ENCODE results near the gene ATP5MG. TPM values are rescaled to one million over a fixed set of nuclear protein-coding genes. Genes with fewer than 3 reads are reported as not detected.

Gene ATP5MG
- total and polyA plus RNA-seq, 2 donors from 2014 or later: 173 to 811 TPM

DNA sequence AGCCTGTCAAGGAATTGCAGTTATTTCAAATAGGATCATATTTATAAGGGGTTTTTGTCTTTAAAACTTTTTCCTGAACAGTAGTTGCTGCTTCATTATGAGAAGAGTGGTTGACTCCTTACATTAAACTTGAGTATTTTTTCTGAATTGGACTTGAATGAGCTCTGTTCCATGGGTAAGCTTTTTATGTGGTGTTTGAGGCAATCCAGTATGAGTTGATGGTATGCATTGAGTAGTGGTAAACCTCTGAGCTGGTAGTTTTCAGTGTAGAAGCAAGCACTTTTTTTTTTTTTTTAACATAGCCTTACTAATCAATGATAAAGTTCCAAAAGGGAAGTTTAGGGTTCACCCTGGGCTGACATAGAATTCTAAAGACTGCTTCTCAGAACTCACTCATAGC, 38.2 kb downstream of the ATP5MG start:
- TF ChIP-seq, protein P1, sequence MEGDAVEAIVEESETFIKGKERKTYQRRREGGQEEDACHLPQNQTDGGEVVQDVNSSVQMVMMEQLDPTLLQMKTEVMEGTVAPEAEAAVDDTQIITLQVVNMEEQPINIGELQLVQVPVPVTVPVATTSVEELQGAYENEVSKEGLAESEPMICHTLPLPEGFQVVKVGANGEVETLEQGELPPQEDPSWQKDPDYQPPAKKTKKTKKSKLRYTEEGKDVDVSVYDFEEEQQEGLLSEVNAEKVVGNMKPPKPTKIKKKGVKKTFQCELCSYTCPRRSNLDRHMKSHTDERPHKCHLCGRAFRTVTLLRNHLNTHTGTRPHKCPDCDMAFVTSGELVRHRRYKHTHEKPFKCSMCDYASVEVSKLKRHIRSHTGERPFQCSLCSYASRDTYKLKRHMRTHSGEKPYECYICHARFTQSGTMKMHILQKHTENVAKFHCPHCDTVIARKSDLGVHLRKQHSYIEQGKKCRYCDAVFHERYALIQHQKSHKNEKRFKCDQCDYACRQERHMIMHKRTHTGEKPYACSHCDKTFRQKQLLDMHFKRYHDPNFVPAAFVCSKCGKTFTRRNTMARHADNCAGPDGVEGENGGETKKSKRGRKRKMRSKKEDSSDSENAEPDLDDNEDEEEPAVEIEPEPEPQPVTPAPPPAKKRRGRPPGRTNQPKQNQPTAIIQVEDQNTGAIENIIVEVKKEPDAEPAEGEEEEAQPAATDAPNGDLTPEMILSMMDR (IDR thresholded peaks at IDR 0.05; ENCODE audit: borderline replicate concordance, extremely low read depth, insufficient read depth): no peak
- Histone ChIP-seq H3K27me3 (ENCODE audit: control insufficient read depth, insufficient read depth, low read length) (no peaks in the 10 kb centered on the region), H3K4me1 (ENCODE audit: control insufficient read depth in 2 of 3, insufficient read depth in 2 of 3, low read depth in 1 of 3, low read length in 3 of 3) (peaks cover 2 to 29% (median 22%) of the 10 kb centered on the region in 3 donors), H3K9me3 (ENCODE audit: control insufficient read depth in 2 of 3, insufficient read depth in 1 of 3, low read length in 3 of 3) (no peaks in the 10 kb centered on the region), H3K9ac (ENCODE audit: low read length in 3 of 3) (no peak overlapping the region), H3K36me3 (ENCODE audit: control insufficient read depth in 2 of 3, insufficient read depth in 3 of 3, low read length in 3 of 3) (no peaks in the 10 kb centered on the region), H3K4me3 (ENCODE audit: low read length in 3 of 3) (no peak overlapping the region), H3K27ac (ENCODE audit: low read depth in 2 of 2, low read length in 2 of 2) (no peak overlapping the region)
- intact Hi-C loops (cut with DNase I): no loop called here
- DNase-seq: no peak
- FAIRE-seq: no peak

GRCh38 chr11:118441770-118442275, 40.4 kb downstream of the ATP5MG start:
- TF ChIP-seq, protein P1 (IDR thresholded peaks at IDR 0.05; ENCODE audit: borderline replicate concordance, extremely low read depth, insufficient read depth): no peak
- intact Hi-C loops (cut with DNase I): no loop called here
- Histone ChIP-seq H3K9me3 (ENCODE audit: control insufficient read depth in 2 of 3, insufficient read depth in 1 of 3, low read length in 3 of 3) (no peaks in the 10 kb centered on the region), H3K9ac (ENCODE audit: low read length in 3 of 3) (peak overlapping the region in 1 of 3 donors; percentile 17), H3K27ac (ENCODE audit: low read depth in 2 of 2, low read length in 2 of 2) (no peak overlapping the region), H3K4me1 (ENCODE audit: control insufficient read depth in 2 of 3, insufficient read depth in 2 of 3, low read depth in 1 of 3, low read length in 3 of 3) (peaks cover 2 to 25% (median 20%) of the 10 kb centered on the region in 3 donors), H3K36me3 (ENCODE audit: control insufficient read depth in 2 of 3, insufficient read depth in 3 of 3, low read length in 3 of 3) (no peaks in the 10 kb centered on the region), H3K27me3 (ENCODE audit: control insufficient read depth, insufficient read depth, low read length) (no peaks in the 10 kb centered on the region), H3K4me3 (ENCODE audit: low read length in 3 of 3) (no peak overlapping the region)
- no peak for DNase-seq
- FAIRE-seq: no peak

DNA sequence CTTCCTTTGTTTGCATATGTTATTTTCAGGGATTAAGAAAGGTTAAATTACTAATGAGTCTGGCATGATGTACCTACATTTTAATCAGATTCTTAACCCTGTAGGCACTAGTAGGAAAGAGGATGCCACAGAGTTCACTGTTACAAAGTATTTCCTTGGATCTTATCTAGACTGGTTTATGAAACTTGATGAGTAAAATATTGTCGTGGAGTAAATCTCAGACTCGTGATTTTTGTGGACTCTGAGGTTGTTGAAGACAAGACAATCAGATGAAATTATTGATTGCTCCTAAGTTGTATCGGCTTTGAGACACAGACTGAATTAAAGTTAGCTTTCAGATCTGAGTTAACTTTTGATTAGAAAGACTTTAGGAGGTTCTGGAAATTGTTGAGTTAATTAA, 40.9 kb downstream of the ATP5MG start:
- Histone ChIP-seq H3K9me3 (ENCODE audit: control insufficient read depth in 2 of 3, insufficient read depth in 1 of 3, low read length in 3 of 3) (no peaks in the 10 kb centered on the region), H3K4me1 (ENCODE audit: control insufficient read depth in 2 of 3, insufficient read depth in 2 of 3, low read depth in 1 of 3, low read length in 3 of 3) (peaks cover 2 to 25% (median 20%) of the 10 kb centered on the region in 3 donors), H3K4me3 (ENCODE audit: low read length in 3 of 3) (no peak overlapping the region), H3K27ac (ENCODE audit: low read depth in 2 of 2, low read length in 2 of 2) (no peak overlapping the region), H3K27me3 (ENCODE audit: control insufficient read depth, insufficient read depth, low read length) (no peaks in the 10 kb centered on the region), H3K9ac (ENCODE audit: low read length in 3 of 3) (peak overlapping the region in 1 of 3 donors; percentile 17), H3K36me3 (ENCODE audit: control insufficient read depth in 2 of 3, insufficient read depth in 3 of 3, low read length in 3 of 3) (no peaks in the 10 kb centered on the region)
- DNase-seq (no peak), FAIRE-seq (no peak)
- intact Hi-C loops (cut with DNase I): no loop called here
- TF ChIP-seq, protein P1 (IDR thresholded peaks at IDR 0.05; ENCODE audit: borderline replicate concordance, extremely low read depth, insufficient read depth): no peak
